Large intestine (tissue), 12 donors: ENCODE data around the gene CD177. TPM values are rescaled to one million over a fixed set of nuclear protein-coding genes. Genes with fewer than 3 reads are reported as not detected.

Experiments used
- DNase-seq, 2 donors: peaks; one replicate each; pipeline versions ENCODE4 v3.0.0 to v3.0.0-alpha.2; 2013
- H3K27ac ChIP-seq: one replicate; pipeline ENCODE4 v1.5.1; 2013; ENCODE audit warnings: low read length
- H3K27me3 ChIP-seq: 2 replicates; pipeline ENCODE4 v1.6.1; 2013; ENCODE audit warnings: low read length; ENCODE audit not compliant: control insufficient read depth, insufficient read depth
- H3K36me3 ChIP-seq: 2 replicates; pipeline ENCODE4 v1.6.1; 2013; ENCODE audit warnings: low read length; ENCODE audit not compliant: control insufficient read depth, insufficient read depth
- H3K4me1 ChIP-seq: one replicate; pipeline ENCODE4 v1.6.1; 2013; ENCODE audit warnings: low read length; ENCODE audit not compliant: control insufficient read depth, insufficient read depth
- H3K4me3 ChIP-seq: one replicate; pipeline ENCODE4 v1.5.1; 2013; ENCODE audit warnings: low read length
- H3K9me3 ChIP-seq: one replicate; pipeline ENCODE4 v1.6.1; 2013; ENCODE audit warnings: mild to moderate bottlenecking, low read depth, low read length, moderate library complexity; ENCODE audit not compliant: control insufficient read depth
- WGBS: methylation state at CpG from one replicate; pipeline ENCODE4 v1.1.5; 2013; ENCODE audit warnings: low lambda C conversion rate; ENCODE audit not compliant: insufficient coverage; 5-methylcytosine and 5-hydroxymethylcytosine counted together
- long read RNA-seq, 11 donors: transcript quantifications; one replicate each; lab custom pipeline, GENCODE V29; 2026
- polyA plus RNA-seq: library from polyadenylated mRNA; unstranded; fragments of 120-200 nt; gene quantifications from one replicate; pipeline ENCODE4 v1.2.1, GENCODE V29; 2013

CD177 gene, protein sequence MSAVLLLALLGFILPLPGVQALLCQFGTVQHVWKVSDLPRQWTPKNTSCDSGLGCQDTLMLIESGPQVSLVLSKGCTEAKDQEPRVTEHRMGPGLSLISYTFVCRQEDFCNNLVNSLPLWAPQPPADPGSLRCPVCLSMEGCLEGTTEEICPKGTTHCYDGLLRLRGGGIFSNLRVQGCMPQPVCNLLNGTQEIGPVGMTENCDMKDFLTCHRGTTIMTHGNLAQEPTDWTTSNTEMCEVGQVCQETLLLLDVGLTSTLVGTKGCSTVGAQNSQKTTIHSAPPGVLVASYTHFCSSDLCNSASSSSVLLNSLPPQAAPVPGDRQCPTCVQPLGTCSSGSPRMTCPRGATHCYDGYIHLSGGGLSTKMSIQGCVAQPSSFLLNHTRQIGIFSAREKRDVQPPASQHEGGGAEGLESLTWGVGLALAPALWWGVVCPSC
- 0.43 TPM for polyA plus RNA-seq
- long read RNA-seq, donor 1 = 0 reads
- long read RNA-seq, donor 2, partial matches to known transcripts = 0 of 1 reads
- long read RNA-seq, donor 2, other reads (novel, unspliced or antisense) = 0 of 1 reads
- long read RNA-seq, donor 3 = 0 reads
- long read RNA-seq, donor 4 = 0 reads
- long read RNA-seq, donor 5 = 0 reads
- long read RNA-seq, donor 6 = 0 reads
- long read RNA-seq, donor 7, partial matches to known transcripts = 0 of 1 reads
- long read RNA-seq, donor 7, other reads (novel, unspliced or antisense) = 0 of 1 reads
- long read RNA-seq, donor 8 = 0 reads
- long read RNA-seq, donor 9 = 0 reads
- long read RNA-seq, donor 10 = 0 reads
- long read RNA-seq, donor 11 = 0 reads

DNA sequence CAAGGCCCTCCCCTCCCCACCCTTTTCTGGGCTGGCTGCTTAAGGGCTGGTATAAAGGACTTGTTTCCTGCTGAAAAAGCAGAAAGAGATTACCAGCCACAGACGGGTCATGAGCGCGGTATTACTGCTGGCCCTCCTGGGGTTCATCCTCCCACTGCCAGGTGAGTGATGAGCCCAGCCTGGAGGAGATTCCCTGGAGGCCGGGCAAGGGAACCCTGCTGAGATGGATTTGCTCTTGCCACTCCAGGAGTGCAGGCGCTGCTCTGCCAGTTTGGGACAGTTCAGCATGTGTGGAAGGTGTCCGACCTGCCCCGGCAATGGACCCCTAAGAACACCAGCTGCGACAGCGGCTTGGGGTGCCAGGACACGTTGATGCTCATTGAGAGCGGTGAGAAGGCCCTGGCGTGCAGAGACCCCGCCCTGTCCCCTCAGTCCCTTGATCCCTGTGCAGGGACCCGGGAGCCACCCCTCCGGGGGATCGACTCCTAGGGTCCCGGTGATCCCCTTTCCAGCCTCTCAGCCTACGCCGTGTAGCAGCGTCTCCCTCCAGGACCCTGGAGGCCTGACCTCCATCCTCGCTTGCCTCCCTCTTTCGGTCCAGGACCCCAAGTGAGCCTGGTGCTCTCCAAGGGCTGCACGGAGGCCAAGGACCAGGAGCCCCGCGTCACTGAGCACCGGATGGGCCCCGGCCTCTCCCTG, at the start of gene CD177:
CD177 (plus strand) TSS at position 81 of the 699 bp plus-strand sequence; CDS start at position 110, 29 bp downstream.
- no peak within 1 kb of the TSS for H3K4me3 ChIP-seq
- peaks cover 12% of the 10 kb centered on the region for H3K27me3 ChIP-seq
- no peaks in the 10 kb centered on the region for H3K36me3 ChIP-seq
- H3K9me3 ChIP-seq = no peaks in the 10 kb centered on the region
- WGBS = no CpG with 5 or more reads among the region's 27 CpGs
- H3K27ac ChIP-seq = no peak within 1 kb of the TSS
- no peak for DNase-seq
- H3K4me1 ChIP-seq = no peaks in the 10 kb centered on the region

DNA sequence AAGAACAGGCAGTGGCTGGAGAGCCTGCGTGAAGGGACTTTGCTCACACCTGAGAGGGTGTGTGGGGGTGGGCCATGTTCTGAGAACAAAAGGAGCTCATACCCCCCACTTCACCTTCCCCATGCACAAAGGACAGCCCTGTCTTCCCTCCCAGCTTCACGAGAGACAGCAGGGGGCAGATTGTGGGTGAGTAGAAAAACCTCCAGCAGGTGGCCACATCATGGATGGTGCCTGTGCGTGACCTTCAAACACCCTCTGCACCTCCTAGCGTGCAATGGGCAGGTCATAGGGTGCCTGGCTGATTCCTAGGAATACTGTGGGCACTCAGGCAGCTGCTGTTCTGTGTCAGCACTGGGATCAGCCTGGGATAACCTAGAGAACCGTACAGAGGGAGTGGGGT, 47.8 kb upstream of the CD177 start:
- DNase-seq = no peak
- Histone ChIP-seq H3K36me3 (no peaks in the 10 kb centered on the region), H3K9me3 (no peaks in the 10 kb centered on the region), H3K27me3 (no peaks in the 10 kb centered on the region), H3K4me1 (no peaks in the 10 kb centered on the region), H3K4me3 (no peak overlapping the region), H3K27ac (no peak overlapping the region)
- WGBS = no CpG with 5 or more reads among the region's 5 CpGs

DNA sequence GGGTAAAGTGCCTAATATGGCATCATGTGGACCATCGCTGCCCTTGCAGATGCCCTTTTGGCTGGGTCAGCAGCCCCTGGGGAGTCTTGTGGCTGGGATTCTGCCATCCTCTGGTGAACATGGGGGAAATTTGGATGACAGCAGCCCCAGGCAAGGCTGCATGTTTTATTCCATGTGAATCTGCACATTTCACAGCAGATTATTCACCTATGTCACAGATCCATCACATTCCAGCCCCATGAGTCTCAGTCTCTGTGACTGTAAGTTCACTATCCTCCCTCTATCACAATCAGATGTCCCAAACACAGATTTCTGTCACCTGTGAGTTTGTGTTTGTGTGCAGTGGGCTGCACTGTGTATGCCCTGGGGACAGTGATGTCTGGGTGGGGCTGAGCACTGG, 47.4 kb upstream of the CD177 start:
- no CpG with 5 or more reads among the region's 1 CpG for WGBS
- Histone ChIP-seq H3K9me3 (no peaks in the 10 kb centered on the region), H3K4me3 (no peak overlapping the region), H3K4me1 (no peaks in the 10 kb centered on the region), H3K27ac (no peak overlapping the region), H3K36me3 (no peaks in the 10 kb centered on the region), H3K27me3 (no peaks in the 10 kb centered on the region)
- no peak for DNase-seq

DNA sequence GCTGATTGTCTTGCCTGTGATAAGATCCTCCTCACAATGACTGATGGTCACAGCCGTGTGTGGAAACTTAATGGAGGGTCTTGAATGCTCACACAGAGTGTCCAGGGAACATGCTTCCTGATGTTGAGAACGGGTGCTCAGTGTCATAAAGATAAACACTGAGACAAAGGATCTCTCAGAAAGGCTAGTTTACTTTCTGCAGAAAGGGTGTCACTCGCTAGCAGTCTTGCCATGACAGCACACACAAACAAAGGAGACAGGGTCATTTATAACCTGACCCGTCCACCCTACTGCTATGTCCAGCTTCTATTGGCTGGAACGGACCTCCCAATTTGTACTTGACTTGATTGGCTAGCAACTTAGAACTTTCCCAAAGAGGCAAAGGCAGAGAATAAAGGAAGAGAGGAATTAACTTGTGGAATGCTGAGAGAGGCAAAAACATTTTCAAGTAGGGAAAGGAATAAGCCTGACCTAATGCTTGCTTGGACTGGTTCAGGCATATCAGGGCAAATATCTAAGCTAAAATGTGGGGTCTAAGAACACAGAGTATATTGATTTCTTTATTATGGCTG, 45.2 kb upstream of the CD177 start:
- WGBS = no CpG with 5 or more reads among the region's 5 CpGs
- Histone ChIP-seq H3K9me3 (no peaks in the 10 kb centered on the region), H3K4me1 (no peaks in the 10 kb centered on the region), H3K27me3 (no peaks in the 10 kb centered on the region), H3K4me3 (no peak overlapping the region), H3K36me3 (no peaks in the 10 kb centered on the region), H3K27ac (no peak overlapping the region)
- DNase-seq = no peak

DNA sequence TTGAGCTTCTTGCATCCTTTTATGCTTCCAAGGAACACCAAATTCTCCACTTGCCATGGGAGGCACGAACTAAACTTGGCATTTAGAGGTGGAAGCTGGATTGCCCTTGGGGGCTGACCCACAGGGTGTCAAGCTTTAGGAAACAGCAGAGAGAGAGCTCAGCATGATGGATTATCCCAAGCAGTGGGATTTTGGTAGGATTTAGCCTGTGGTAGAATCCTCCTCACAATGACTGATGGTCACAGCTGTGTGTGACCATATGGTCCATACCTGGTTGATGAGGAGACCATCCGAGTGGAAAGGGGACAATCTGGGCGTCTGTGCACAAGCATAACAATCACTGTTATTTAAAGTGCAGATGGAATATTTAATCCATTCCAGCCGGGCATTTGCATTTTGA, 44.0 kb upstream of the CD177 start:
- Histone ChIP-seq H3K27me3 (no peaks in the 10 kb centered on the region), H3K4me3 (no peak overlapping the region), H3K27ac (no peak overlapping the region), H3K36me3 (no peaks in the 10 kb centered on the region), H3K4me1 (no peaks in the 10 kb centered on the region), H3K9me3 (no peaks in the 10 kb centered on the region)
- no peak for DNase-seq
- WGBS = 100% methylated on average over 1 of the region's 4 CpGs

DNA sequence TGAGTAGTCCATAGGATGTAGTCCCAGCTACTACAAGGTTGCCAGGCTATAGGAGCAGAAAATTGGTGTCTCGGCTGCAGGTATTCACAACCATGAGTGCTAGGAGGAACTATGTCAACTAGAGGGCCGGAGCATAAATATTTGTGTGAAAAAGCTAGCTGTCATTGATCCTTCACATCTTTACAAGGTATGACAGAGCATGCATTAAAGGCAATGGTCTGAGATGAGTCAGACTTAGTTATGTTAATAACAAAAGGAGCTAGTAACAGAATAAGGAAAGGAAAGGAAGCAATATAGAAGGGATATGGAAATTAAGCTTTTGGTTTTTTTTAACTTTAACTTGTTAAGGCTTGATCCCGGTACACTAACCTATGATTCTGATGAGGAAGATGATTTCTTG, 43.3 kb upstream of the CD177 start:
- 100% methylated on average over 1 of the region's 3 CpGs for WGBS
- no peak overlapping the region for H3K27ac ChIP-seq
- H3K36me3 ChIP-seq = no peaks in the 10 kb centered on the region

DNA sequence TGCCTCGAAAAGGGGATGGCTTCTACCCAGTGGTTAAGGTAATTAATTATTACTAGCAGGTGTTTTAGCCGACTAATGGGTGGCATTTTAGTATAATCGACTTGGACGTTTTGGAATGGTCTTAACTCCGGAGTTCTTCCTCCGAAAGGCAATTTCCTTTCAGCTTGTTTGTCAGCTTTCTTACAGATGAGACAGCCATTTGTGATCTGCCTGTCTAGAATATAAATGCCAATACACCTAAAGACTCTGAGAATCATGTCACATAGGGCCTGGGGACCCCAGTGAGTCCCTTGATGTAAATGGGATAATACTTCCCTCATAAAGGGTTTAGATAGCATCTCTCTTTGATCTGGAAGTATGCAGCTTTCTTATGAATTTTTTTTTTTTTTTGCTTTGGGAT, 42.2 kb upstream of the CD177 start:
- Histone ChIP-seq H3K27ac (no peak overlapping the region), H3K4me1 (no peaks in the 10 kb centered on the region), H3K27me3 (no peaks in the 10 kb centered on the region), H3K9me3 (no peaks in the 10 kb centered on the region), H3K4me3 (no peak overlapping the region), H3K36me3 (no peaks in the 10 kb centered on the region)
- WGBS = 50% methylated on average over 1 of the region's 6 CpGs
- DNase-seq = no peak

More for the DNA sequence above, 43.3 kb upstream of the CD177 start:
- no peaks in the 10 kb centered on the region for H3K4me1 ChIP-seq
- no peaks in the 10 kb centered on the region for H3K27me3 ChIP-seq
- H3K9me3 ChIP-seq = no peaks in the 10 kb centered on the region
- H3K4me3 ChIP-seq = no peak overlapping the region
- DNase-seq = no peak

DNA sequence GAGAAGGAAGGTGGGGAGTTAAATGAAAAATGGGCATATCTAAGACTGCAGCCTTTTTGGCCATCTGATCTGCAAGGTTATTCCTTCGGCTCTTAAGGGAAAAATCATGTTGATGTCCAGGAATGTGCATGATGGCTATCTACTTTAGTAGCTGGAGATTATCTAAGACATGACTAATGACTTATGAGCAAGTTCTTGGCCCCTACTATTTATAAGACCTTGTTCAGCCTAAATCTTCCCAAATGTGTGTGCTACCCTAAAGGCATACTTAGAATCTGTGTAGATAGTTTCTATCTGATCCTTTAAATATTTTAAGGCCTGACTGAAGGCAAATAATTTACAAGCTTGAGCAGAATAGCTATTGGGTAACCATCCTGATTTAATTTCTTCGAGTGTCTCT, 41.8 kb upstream of the CD177 start:
- H3K27ac ChIP-seq = no peak overlapping the region
- no peaks in the 10 kb centered on the region for H3K36me3 ChIP-seq
- no CpG with 5 or more reads among the region's 2 CpGs for WGBS
- H3K4me1 ChIP-seq = no peaks in the 10 kb centered on the region
- H3K9me3 ChIP-seq = no peaks in the 10 kb centered on the region
- H3K27me3 ChIP-seq = no peaks in the 10 kb centered on the region
- DNase-seq = no peak
- H3K4me3 ChIP-seq = no peak overlapping the region

DNA sequence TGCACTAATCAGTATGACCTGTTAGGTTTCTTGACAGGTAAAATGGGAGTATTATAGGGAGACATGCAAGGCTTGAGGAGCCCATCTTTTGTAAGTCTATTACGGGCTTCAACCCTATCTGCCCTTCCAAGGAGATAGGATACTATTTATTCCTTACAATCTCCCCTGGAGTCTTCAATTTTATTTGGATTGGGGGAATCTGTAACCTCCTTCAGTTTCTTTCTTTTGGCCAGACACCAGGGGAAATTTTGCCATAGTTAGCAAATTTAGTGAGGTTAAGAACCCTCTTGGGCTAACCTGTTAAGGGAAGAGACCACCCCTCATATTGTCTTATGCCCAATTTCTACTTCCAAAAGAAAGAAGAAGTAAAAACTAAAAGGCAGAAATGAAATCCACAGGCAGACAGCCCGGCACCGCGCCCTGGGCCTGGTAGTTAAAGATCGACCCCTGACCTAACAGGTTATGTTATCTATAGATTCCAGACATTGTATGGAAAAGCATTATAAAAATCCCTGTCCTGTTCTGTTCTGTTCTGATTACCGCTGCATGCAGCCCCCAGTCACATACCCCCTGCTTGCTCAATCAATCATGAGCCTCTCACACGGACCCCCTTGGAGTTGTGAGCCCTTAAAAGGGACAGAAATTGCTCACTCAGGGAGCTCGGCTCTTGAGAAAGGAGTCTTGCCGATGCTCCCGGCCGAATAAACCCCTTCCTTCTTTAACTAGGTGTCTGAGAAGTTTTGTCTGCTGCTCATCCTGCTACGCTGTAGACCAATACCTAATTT, 39.6 kb upstream of the CD177 start:
- H3K9me3 ChIP-seq = no peaks in the 10 kb centered on the region
- DNase-seq = no peak
- no peak overlapping the region for H3K4me3 ChIP-seq
- no peak overlapping the region for H3K27ac ChIP-seq
- H3K36me3 ChIP-seq = no peaks in the 10 kb centered on the region
- 100% methylated on average over 3 of the region's 12 CpGs for WGBS
- no peaks in the 10 kb centered on the region for H3K4me1 ChIP-seq
- H3K27me3 ChIP-seq = no peaks in the 10 kb centered on the region
